ENCODE measurements around the gene DEAF1. TPM values are rescaled to one million over a fixed set of nuclear protein-coding genes. Genes with fewer than 3 reads are reported as not detected.

DEAF1 gene
- total RNA-seq, 2 donors from 2014 or later: 40.5 to 66.1 TPM

DNA sequence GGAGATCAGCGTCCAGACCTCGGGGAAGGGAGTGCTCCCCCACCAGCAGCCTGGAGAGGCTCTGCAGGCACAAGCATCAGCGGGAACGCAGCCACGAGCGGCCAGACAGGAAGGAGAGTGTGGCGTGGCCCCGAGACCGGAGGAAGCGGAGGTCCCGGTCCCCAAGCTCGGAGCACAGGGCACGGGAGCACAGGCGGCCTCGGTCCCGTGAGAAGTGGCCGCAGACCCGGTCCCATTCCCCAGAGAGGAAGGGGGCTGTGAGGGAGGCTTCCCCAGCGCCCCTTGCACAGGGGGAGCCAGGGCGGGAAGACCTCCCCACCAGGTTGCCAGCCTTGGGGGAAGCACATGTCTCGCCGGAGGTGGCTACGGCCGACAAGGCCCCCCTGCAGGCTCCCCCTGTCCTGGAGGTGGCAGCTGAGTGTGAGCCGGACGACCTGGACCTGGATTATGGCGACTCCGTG lies 86.2 kb downstream of the DEAF1 start:
- H3K27ac Mint-ChIP-seq: no peak overlapping the region
- H3K4me3 Mint-ChIP-seq: no peak overlapping the region
- DNase-seq: no peak
- peaks cover 5 to 16% of the 10 kb centered on the region in 2 donors for H3K36me3 Mint-ChIP-seq (ENCODE audit: insufficient read depth in 2 of 2)
- H3K9me3 Mint-ChIP-seq: no peaks in the 10 kb centered on the region
- H3K4me1 Mint-ChIP-seq (ENCODE audit: low read depth): peaks cover 4% of the 10 kb centered on the region
- no peak for ATAC-seq (replicated peaks in 1 of 2)
- no peaks in the 10 kb centered on the region for H3K27me3 Mint-ChIP-seq (ENCODE audit: low read depth)

- peaks cover 4% of the 10 kb centered on the region for H3K4me1 Mint-ChIP-seq (ENCODE audit: low read depth)
- peak overlapping the region; percentile 82 for H3K27ac Mint-ChIP-seq
- H3K36me3 Mint-ChIP-seq (ENCODE audit: insufficient read depth in 2 of 2): peaks cover 5 to 14% of the 10 kb centered on the region in 2 donors
- no peaks in the 10 kb centered on the region for H3K27me3 Mint-ChIP-seq (ENCODE audit: low read depth)
- no peak for DNase-seq
- no peaks in the 10 kb centered on the region for H3K9me3 Mint-ChIP-seq
- H3K4me3 Mint-ChIP-seq: no peak overlapping the region
- ATAC-seq (replicated peaks in 1 of 2): no peak
Observed at GRCh38 chr11:607971-608659, 86.9 kb downstream of the DEAF1 start.

GRCh38 chr11:607020-607780 lies 87.8 kb downstream of the DEAF1 start:
- H3K27ac Mint-ChIP-seq: no peak overlapping the region
- H3K27me3 Mint-ChIP-seq (ENCODE audit: low read depth): no peaks in the 10 kb centered on the region
- H3K4me3 Mint-ChIP-seq: no peak overlapping the region
- DNase-seq (no peak), ATAC-seq (replicated peaks in 1 of 2) (no peak)
- peaks cover 5 to 11% of the 10 kb centered on the region in 2 donors for H3K36me3 Mint-ChIP-seq (ENCODE audit: insufficient read depth in 2 of 2)
- no peaks in the 10 kb centered on the region for H3K9me3 Mint-ChIP-seq
- peaks cover 2% of the 10 kb centered on the region for H3K4me1 Mint-ChIP-seq (ENCODE audit: low read depth)

- no peak for DNase-seq
- no peaks in the 10 kb centered on the region for H3K27me3 Mint-ChIP-seq (ENCODE audit: low read depth)
- no peaks in the 10 kb centered on the region for H3K9me3 Mint-ChIP-seq
- H3K36me3 Mint-ChIP-seq (ENCODE audit: insufficient read depth in 2 of 2): peaks cover 7 to 16% of the 10 kb centered on the region in 2 donors
- no peak overlapping the region for H3K27ac Mint-ChIP-seq
- no peak overlapping the region for H3K4me3 Mint-ChIP-seq
- ATAC-seq (replicated peaks in 1 of 2): no peak
- H3K4me1 Mint-ChIP-seq (ENCODE audit: low read depth): no peaks in the 10 kb centered on the region
Observed at GRCh38 chr11:606245-606644, 88.8 kb downstream of the DEAF1 start.

DNA sequence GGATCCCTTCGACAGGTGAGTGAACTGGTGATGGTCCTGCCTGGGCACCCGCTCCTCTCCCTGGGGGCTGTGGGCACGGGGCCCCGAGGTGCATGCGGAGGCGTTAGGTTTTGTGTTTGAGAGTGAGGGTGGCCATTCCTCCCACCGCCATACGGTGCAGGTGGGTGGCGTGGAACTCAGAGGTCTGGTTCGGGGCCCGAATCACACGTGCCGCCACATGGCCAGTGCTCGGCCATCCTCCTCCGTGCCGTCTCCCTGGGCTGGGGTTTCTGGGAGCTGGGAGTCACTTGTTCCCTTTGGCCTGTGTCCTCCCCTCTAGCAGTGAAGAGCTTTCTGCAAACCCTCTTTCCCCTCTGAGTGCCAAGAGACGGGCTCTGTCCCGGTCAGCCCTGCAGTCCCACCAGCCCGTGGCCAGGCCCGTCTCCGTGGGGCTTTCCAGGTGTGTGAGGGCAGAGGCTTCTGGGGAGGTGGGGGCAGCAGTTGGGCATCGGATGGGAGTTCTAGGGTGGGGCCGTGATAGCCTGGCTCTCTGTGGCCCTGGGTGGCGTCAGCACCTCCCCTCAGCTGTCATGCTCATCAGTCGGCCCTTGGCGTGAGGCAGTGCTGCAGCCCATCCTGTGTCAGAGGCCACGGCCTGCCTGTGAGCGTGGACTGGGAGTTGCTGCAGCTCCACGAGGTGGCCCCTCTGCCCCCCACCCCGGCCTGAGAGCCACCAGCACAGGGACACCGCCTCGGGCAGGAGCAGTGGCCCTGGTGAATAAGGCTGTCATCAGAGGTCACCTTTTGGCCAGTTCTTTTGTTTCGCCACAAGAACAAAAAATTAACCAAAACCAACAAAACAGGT lies 89.5 kb downstream of the DEAF1 start:
- peaks cover 5 to 16% of the 10 kb centered on the region in 2 donors for H3K36me3 Mint-ChIP-seq (ENCODE audit: insufficient read depth in 2 of 2)

DNA sequence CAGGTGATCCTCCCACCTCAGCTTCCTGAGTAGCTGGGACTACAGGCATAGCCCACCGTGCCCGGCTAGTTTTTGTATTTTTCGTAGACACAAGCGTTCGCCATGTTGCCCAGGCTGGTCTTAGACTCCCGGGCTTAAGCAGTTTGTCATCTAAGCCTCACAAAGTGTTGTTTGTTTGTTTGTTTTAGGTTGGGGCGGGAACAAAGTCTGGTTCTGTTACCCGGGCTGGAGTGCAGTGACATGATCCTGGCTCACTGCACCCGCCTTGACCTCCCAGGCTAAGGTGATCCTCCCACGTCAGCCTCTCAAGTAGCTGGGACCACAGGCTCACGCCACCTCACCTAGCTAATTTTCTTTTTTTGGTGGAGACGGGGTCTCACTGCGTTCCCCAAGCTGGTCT lies 91.9 kb downstream of the DEAF1 start:
- Mint-ChIP-seq H3K4me3 (no peak overlapping the region), H3K9me3 (no peaks in the 10 kb centered on the region), H3K36me3 (ENCODE audit: insufficient read depth in 2 of 2) (peaks cover 7 to 19% of the 10 kb centered on the region in 2 donors)

More for the DNA sequence above, 89.5 kb downstream of the DEAF1 start:
- Mint-ChIP-seq H3K9me3 (no peaks in the 10 kb centered on the region), H3K4me1 (ENCODE audit: low read depth) (no peaks in the 10 kb centered on the region), H3K4me3 (no peak overlapping the region), H3K27me3 (ENCODE audit: low read depth) (no peaks in the 10 kb centered on the region), H3K27ac (no peak overlapping the region)
- DNase-seq (no peak), ATAC-seq (replicated peaks in 1 of 2) (no peak)

DNA sequence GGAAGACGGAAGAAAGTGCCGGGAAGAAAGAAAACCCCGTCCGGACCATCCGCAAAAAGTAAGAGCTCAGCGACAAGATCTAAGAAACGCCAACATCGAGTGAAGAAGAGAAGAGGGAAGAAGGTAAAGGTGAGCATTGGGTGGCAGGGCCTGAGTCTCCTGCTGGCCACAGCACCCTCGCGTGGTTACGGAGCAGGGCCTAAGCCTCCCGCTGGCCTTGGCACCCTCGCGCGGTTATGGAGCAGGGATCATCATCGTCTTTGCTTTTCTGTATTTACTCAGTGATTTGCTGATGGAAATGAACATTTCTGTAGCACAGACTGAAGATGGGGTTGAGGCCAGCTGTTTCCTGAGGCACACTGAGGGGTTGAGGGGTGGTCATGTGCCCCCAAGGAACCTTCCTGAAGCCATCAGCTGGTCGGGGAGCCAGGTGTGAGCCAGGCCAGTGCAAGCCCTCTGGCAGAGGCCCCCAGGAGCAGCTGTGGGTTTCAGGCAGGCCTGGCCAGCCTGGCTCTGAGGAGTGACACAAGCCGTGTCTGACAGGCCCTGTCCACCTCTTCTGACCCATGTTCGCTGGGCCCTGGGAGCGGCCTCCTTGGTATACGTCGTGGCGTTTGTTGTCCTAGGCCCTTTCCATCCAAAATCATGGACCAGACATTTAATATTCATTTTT lies 93.3 kb downstream of the DEAF1 start:
- Mint-ChIP-seq H3K9me3 (no peaks in the 10 kb centered on the region), H3K4me1 (ENCODE audit: low read depth) (peaks cover 6% of the 10 kb centered on the region), H3K36me3 (ENCODE audit: insufficient read depth in 2 of 2) (peaks cover 4 to 20% of the 10 kb centered on the region in 2 donors), H3K27me3 (ENCODE audit: low read depth) (no peaks in the 10 kb centered on the region), H3K4me3 (no peak overlapping the region), H3K27ac (no peak overlapping the region)
- ATAC-seq (replicated peaks in 1 of 2) (no peak), DNase-seq (no peak)

More for the DNA sequence above, 91.9 kb downstream of the DEAF1 start:
- Mint-ChIP-seq H3K4me1 (ENCODE audit: low read depth) (no peaks in the 10 kb centered on the region), H3K27me3 (ENCODE audit: low read depth) (no peaks in the 10 kb centered on the region), H3K27ac (no peak overlapping the region)
- ATAC-seq (replicated peaks in 1 of 2): no peak
- DNase-seq: no peak

DNA sequence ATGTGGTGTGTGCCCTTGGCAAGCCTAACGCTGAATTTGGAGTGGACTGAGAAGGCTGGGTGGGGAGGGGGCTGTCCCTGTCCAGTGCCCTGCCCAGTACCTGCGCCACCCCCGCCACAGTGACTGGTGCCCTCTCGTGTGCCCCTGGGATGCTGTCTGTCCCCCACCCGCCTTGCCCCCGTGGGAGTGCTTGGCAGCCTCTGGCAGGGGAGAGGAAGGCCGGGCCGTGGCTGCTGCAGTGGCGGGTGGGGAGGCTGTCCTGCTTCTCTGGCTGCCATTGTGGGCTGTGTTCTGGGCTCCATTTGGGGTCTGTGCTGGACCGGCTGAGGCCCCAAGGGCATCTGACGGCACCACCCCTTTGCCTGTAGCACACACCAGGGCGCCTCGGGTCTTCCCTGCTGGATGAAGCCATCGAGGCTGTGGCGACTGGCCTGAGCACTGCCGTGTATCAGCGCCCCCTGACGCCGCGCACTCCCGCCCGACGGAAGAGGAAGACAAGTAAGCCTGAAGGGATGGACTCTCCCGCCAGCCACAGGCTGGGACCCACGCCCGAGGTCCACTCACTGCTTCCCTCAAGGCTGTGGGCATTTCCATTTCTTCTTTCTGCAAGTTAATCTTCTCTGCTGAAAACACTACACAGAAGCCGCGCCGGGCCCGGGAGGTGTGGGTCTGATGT lies 96.9 kb downstream of the DEAF1 start:
- H3K4me1 Mint-ChIP-seq (ENCODE audit: low read depth): peaks cover 6% of the 10 kb centered on the region
- ATAC-seq (replicated peaks in 1 of 2) (no peak), DNase-seq (no peak)
- H3K27me3 Mint-ChIP-seq (ENCODE audit: low read depth): no peaks in the 10 kb centered on the region
- peaks cover 5 to 28% of the 10 kb centered on the region in 2 donors for H3K36me3 Mint-ChIP-seq (ENCODE audit: insufficient read depth in 2 of 2)
- no peak overlapping the region for H3K27ac Mint-ChIP-seq
- no peaks in the 10 kb centered on the region for H3K9me3 Mint-ChIP-seq
- no peak overlapping the region for H3K4me3 Mint-ChIP-seq

- H3K9me3 Mint-ChIP-seq: no peaks in the 10 kb centered on the region
- H3K27ac Mint-ChIP-seq: no peak overlapping the region
- no peaks in the 10 kb centered on the region for H3K27me3 Mint-ChIP-seq (ENCODE audit: low read depth)
- H3K36me3 Mint-ChIP-seq (ENCODE audit: insufficient read depth in 2 of 2): peaks cover 8 to 31% of the 10 kb centered on the region in 2 donors
- peaks cover 6% of the 10 kb centered on the region for H3K4me1 Mint-ChIP-seq (ENCODE audit: low read depth)
- ATAC-seq (replicated peaks in 1 of 2) (peak in 1 of 2 donors; percentile 37), DNase-seq (no peak)
- H3K4me3 Mint-ChIP-seq: no peak overlapping the region
Observed at GRCh38 chr11:597166-597725, 97.8 kb downstream of the DEAF1 start.

DNA sequence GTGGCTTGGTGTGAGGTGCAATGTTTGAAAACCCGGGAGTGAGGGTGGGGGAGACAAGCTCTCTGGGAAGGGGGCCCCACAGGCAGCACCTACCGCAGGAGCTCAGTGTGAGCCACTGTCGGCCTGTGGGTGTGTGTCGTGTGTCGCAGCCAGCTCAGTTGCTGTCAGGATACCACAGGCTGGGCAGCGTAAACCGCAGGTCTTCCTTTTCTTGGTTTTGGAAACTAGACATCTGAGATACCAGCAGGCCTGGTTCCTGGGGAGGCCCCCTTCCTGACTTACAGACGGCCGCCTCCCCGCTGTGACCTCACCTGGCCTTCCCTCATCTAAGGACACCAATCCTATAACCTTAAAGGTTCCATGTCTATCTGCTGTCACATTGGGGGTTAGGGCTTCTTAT lies 98.6 kb downstream of the DEAF1 start:
- peak in 1 of 2 donors; percentile 30 for DNase-seq
- Mint-ChIP-seq H3K4me1 (ENCODE audit: low read depth) (peaks cover 6% of the 10 kb centered on the region), H3K4me3 (no peak overlapping the region), H3K27me3 (ENCODE audit: low read depth) (no peaks in the 10 kb centered on the region), H3K9me3 (no peaks in the 10 kb centered on the region), H3K27ac (no peak overlapping the region), H3K36me3 (ENCODE audit: insufficient read depth in 2 of 2) (peaks cover 7 to 28% of the 10 kb centered on the region in 2 donors)
- ATAC-seq (replicated peaks in 1 of 2): peak; percentile 57 to 61

GRCh38 chr11:595400-595799 lies 99.6 kb downstream of the DEAF1 start:
- Mint-ChIP-seq H3K36me3 (ENCODE audit: insufficient read depth in 2 of 2) (peaks cover 7 to 28% of the 10 kb centered on the region in 2 donors), H3K4me1 (ENCODE audit: low read depth) (peaks cover 6% of the 10 kb centered on the region)

More at GRCh38 chr11:595400-595799, 99.6 kb downstream of the DEAF1 start:
- ATAC-seq (replicated peaks in 1 of 2) (no peak), DNase-seq (no peak)
- H3K9me3 Mint-ChIP-seq: no peaks in the 10 kb centered on the region
- H3K27me3 Mint-ChIP-seq (ENCODE audit: low read depth): no peaks in the 10 kb centered on the region
- no peak overlapping the region for H3K4me3 Mint-ChIP-seq
- H3K27ac Mint-ChIP-seq: no peak overlapping the region

All from activated T-cell treated with anti-CD3 and anti-CD28 coated beads, Interleukin-2, amount 50 U/mL, for 72 hours (primary cell).